KMS-11 (cell line): ENCODE results near the gene RASA4.
"Not testable (repeated sequence)": the region's sequence is repeated elsewhere in the genome, so short reads cannot be mapped to it uniquely, and the experiment has no call there.

Experiments used
- H2AFZ ChIP-seq: fragments of 200-600 bp; sonication (generic); 2 replicates; pipeline ENCODE4 v1.6.1; 2016; ENCODE audit warnings: antibody characterized with exemption, mixed run types, low read depth
- H3K27ac ChIP-seq: fragments of 200-600 bp; sonication (generic); 2 replicates; pipeline ENCODE4 v1.6.1; 2016; ENCODE audit warnings: mild to moderate bottlenecking, mixed run types
- H3K27me3 ChIP-seq: fragments of 200-600 bp; sonication (generic); 2 replicates; pipeline ENCODE4 v1.6.1; 2017; ENCODE audit warnings: mild to moderate bottlenecking, low read depth, mixed run types, moderate library complexity; ENCODE audit not compliant: insufficient read depth
- H3K36me3 ChIP-seq: fragments of 200-600 bp; sonication (generic); 2 replicates; pipeline ENCODE4 v1.6.1; 2017; ENCODE audit warnings: mild to moderate bottlenecking, mixed run types; ENCODE audit not compliant: insufficient read depth
- H3K4me1 ChIP-seq: fragments of 200-600 bp; sonication (generic); 2 replicates; pipeline ENCODE4 v1.6.1; 2016; ENCODE audit warnings: mild to moderate bottlenecking, low read depth, mixed run types; ENCODE audit not compliant: poor library complexity, severe bottlenecking
- H3K4me2 ChIP-seq: fragments of 200-600 bp; sonication (generic); 2 replicates; pipeline ENCODE4 v1.7.0; 2016; ENCODE audit warnings: mild to moderate bottlenecking, mixed run types
- H3K4me3 ChIP-seq: fragments of 200-600 bp; sonication (generic); IDR thresholded peaks from 2 replicates; pipeline ENCODE4 v1.6.1; 2017; ENCODE audit warnings: low read depth, low read length, mixed read lengths; ENCODE audit not compliant: insufficient read depth
- H3K79me2 ChIP-seq: fragments of 200-600 bp; sonication (generic); 2 replicates; pipeline ENCODE4 v1.6.1; 2016; ENCODE audit warnings: low read depth, mixed run types; ENCODE audit not compliant: insufficient read depth
- H3K9ac ChIP-seq: fragments of 200-600 bp; sonication (generic); 2 replicates; pipeline ENCODE4 v1.6.1; 2016; ENCODE audit warnings: mild to moderate bottlenecking, mixed run types
- H4K20me1 ChIP-seq: fragments of 200-600 bp; sonication (generic); 2 replicates; pipeline ENCODE4 v1.6.1; 2016; ENCODE audit warnings: mild to moderate bottlenecking, mixed run types; ENCODE audit not compliant: insufficient read depth

RASA4 gene

DNA sequence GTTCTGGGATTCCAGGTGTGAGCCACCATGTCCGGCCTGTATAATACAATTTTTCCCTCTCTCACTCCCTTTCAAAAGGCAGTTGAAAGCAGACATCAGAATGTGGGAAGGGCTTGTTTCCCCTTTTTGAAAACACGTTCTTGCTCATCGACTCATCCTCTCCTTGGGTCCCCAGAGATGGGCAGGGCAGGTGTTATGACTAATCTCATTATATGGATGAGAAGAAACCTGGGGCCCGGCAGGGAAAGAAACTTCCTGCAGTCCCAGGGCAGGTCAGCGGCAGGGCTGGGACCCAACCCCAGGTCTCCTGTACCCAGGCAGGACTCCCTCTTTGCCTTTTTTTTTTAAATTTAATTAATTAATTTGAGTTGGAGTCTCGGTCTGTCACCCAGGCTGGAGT, 70.2 kb downstream of the RASA4 start:
- H3K27me3 ChIP-seq, H3K27ac ChIP-seq, H3K9ac ChIP-seq, H3K36me3 ChIP-seq, H3K4me2 ChIP-seq, H4K20me1 ChIP-seq, H3K4me3 ChIP-seq, H3K4me1 ChIP-seq, H2AFZ ChIP-seq, H3K79me2 ChIP-seq: not testable (repeated sequence)

DNA sequence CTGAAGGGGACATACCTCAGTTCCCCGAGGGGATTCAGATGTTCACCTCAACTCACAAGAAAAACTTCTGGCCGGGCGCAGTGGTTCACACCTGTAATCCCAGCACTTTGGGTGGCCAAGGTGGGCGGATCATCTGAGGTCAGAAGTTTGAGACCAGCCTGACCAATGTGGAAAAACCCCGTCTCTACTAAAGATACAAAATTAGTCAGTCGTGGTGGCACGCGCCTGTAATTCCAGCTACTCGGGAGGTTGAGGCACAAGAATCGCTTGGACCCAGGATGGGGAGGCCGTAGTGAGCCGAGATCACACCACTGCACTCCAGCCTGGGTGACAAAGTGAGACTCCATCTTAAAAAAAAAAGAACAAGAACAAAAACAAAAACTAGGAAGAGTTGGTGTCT, 71.3 kb downstream of the RASA4 start:
- H3K4me3 ChIP-seq, H2AFZ ChIP-seq, H4K20me1 ChIP-seq, H3K9ac ChIP-seq, H3K27me3 ChIP-seq, H3K27ac ChIP-seq, H3K4me2 ChIP-seq, H3K4me1 ChIP-seq, H3K36me3 ChIP-seq, H3K79me2 ChIP-seq: not testable (repeated sequence)

DNA sequence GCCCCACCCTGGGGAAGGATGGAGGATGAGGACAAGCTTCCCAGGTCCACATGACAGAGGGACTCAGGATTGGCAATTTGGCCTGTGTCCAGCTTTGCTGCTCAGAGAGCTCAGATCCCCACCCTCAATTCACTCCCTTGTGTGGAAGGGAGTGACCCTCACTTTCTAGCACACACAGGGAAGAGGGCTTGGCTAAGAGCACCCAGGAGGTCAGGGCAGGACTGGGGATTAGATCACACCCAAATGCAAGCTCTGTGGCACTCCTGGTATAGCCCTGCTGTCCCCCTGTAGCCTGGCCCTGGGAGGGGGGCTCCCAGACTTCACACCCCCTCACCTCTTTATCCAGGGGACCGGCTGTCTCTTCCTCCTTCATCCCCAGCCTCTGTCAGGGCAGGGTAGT, 72.2 kb downstream of the RASA4 start:
- H3K4me1 ChIP-seq, H3K36me3 ChIP-seq, H3K27ac ChIP-seq, H3K4me2 ChIP-seq, H4K20me1 ChIP-seq, H3K79me2 ChIP-seq, H3K4me3 ChIP-seq, H3K9ac ChIP-seq, H3K27me3 ChIP-seq, H2AFZ ChIP-seq: not testable (repeated sequence)

DNA sequence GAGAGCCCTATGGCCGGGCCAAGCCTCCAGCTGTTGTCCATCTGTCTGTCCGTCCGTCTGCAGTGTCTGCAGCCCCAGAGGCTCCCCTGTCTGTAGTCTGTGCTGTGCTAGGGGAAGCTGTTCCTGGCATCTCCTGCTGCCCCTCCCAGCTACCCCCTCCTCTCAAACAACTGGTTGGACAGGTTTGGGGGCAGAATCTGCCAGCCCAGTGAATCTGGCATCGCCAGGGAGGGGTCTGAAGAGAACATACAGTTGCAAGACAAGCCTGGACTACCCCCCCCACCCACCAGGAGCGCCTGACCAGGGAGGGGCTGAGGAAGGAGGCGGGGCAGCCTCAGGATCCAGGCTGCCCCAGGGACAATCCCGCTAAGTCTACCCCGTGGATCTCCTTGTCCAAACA, 73.0 kb downstream of the RASA4 start, which contains the start of gene UPK3BL2:
TSS of gene UPK3BL2 (minus strand) at position 101 of the 400 bp plus-strand sequence. CDS start at position 41, 60 bp downstream.
- not testable (repeated sequence) for H3K27me3 ChIP-seq, H3K36me3 ChIP-seq, H3K4me2 ChIP-seq, H3K9ac ChIP-seq, H3K4me3 ChIP-seq, H2AFZ ChIP-seq, H3K79me2 ChIP-seq, H3K4me1 ChIP-seq, H3K27ac ChIP-seq, H4K20me1 ChIP-seq

DNA sequence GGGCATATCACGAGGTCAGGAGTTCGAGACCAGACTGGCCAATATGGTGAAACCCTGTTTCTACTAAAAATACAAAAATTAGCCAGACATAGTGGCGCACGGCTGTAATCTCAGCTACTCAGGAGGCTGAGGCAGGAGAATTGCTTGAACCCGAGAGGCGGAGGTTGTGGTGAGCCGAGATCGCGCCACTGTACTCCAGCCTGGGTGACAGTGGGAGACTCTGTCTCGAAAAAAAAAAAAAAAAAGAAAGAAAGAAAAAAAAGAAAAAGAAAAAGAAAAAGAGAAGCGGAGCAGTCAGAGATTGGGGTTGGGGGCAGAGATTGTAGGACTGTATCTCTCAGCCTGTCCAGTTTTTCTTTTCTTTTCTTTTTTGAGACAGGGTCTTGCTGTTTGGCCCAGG, 73.8 kb downstream of the RASA4 start:
- H3K4me3 ChIP-seq, H3K36me3 ChIP-seq, H3K27ac ChIP-seq, H4K20me1 ChIP-seq, H3K9ac ChIP-seq, H2AFZ ChIP-seq, H3K4me1 ChIP-seq, H3K4me2 ChIP-seq, H3K79me2 ChIP-seq, H3K27me3 ChIP-seq: not testable (repeated sequence)

DNA sequence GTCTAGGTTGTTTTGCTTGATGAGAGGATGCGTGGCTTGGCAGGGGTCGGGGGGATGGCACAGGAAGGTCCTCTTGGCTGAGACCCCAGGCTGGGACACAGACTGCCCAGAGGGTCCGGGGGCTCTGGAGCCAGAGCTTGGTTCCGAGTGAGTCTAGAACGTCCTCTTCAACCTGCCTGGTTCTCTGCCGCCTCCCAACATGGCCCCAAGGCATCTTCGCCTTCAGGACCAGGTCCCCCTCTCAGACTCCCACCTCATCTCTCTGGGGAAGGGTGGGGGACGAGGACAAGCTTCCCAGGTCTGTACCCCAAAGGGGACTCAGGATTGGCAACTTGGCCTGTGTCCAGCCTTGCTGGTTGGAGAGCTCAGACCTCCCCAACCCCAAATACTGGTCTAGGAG, 74.5 kb downstream of the RASA4 start:
- H3K79me2 ChIP-seq, H3K36me3 ChIP-seq, H3K4me3 ChIP-seq, H3K9ac ChIP-seq, H3K27me3 ChIP-seq, H3K4me1 ChIP-seq, H3K4me2 ChIP-seq, H4K20me1 ChIP-seq, H2AFZ ChIP-seq, H3K27ac ChIP-seq: not testable (repeated sequence)

DNA sequence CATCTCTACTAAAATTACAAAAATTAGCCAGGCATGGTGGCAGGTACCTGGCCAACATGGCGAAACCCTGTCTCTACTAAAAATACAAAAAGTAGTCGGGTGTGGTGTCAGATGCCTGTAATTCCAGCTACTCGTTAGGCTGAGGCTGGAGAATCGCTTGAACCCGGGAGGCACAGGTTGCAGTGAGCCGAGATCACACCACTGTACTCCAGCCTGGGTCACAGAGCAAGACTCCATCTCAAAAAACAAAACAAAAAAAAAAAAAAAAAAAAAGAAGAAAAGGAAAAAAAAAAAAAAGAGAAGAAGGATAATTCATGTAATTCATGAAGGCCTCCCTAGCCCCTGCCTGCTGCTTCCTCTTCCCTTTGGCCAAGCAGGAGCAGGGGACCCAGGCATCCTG, 76.0 kb downstream of the RASA4 start:
- H3K79me2 ChIP-seq, H2AFZ ChIP-seq, H3K36me3 ChIP-seq, H3K4me1 ChIP-seq, H4K20me1 ChIP-seq, H3K9ac ChIP-seq, H3K27me3 ChIP-seq, H3K4me3 ChIP-seq, H3K4me2 ChIP-seq, H3K27ac ChIP-seq: not testable (repeated sequence)

DNA sequence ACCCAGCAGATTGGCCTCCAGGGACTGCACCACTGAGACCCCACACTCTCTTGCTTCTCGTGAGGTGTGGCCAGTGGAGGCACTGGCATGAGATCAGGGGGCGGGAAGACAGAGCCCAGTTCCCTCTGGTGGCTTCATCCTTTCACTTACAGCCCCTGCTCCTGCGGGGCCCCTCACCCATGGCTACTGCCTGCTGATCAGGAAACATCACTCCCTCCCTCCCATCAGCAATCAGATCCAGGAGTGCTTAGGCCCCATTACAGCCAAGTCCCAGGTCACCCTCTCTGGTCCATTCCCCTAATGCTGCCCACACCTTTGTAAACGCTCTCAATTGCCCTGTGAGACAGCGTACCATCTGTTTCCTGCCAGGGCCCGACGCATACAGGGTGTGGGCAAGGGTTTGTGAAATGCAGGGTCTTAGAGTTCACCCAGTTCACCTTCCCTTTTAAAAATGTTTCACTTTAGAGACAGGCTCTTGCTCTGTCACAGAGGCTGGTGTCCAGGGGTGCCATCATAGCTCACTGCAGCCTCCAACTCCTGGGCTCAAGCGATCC, 81.4 kb downstream of the RASA4 start:
- not testable (repeated sequence) for H3K27ac ChIP-seq, H3K27me3 ChIP-seq, H2AFZ ChIP-seq, H3K4me2 ChIP-seq, H3K4me1 ChIP-seq, H3K79me2 ChIP-seq, H4K20me1 ChIP-seq, H3K4me3 ChIP-seq, H3K9ac ChIP-seq, H3K36me3 ChIP-seq

DNA sequence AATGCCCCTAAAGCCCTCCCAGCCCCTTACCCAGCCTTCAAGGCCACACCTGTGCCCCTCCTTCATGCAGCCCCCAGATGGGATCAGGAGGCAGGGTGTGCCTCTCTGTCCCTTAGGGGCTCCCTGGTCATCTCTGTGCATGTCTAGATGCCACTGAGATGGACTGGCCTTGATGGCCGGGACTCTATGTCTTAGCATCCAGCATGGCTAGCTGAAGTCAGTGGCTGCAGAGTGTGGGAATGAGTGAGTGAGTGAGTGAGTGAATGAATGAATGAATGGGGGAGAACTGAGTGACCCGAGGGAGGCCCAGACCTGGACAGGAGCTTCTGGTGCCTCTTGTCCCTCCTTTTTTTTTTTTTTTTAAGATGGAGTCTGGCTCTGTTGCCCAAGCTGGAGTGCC, 84.4 kb downstream of the RASA4 start:
- H3K9ac ChIP-seq, H3K27me3 ChIP-seq, H3K36me3 ChIP-seq, H3K4me1 ChIP-seq, H2AFZ ChIP-seq, H3K4me2 ChIP-seq, H4K20me1 ChIP-seq, H3K79me2 ChIP-seq, H3K27ac ChIP-seq, H3K4me3 ChIP-seq: not testable (repeated sequence)

DNA sequence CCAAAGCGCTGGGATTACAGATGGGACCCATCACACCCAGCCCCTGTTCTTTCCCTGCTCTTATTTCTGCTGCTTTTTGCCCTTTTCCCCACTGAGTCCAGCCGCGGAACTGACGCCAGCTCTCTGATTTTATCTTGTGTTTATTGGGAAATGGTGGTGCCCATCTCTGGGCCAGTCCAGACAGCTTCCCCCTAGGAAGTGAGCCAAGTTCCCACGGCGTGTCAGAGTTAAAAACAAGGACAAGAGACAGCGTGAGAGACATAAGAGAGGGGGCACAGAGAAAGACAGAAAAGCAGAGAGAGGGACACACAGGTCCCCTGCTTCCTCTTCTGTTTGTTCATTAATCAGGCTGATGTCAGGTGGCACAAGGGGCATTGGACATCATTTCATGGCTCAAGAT, 85.0 kb downstream of the RASA4 start:
- H4K20me1 ChIP-seq, H3K36me3 ChIP-seq, H3K27ac ChIP-seq, H3K27me3 ChIP-seq, H3K4me2 ChIP-seq, H3K9ac ChIP-seq, H2AFZ ChIP-seq, H3K79me2 ChIP-seq, H3K4me3 ChIP-seq, H3K4me1 ChIP-seq: not testable (repeated sequence)
